ENCODE measurements around the gene YIPF3.

- TF ChIP-seq USF1 (IDR thresholded peaks at IDR 0.05; ENCODE audit: borderline replicate concordance, low read depth) = no peak
- no peak for TF ChIP-seq POLR2AphosphoS5 (IDR thresholded peaks at IDR 0.05; ENCODE audit: low read depth, low read length)
- no peak for TF ChIP-seq SMC3 (IDR thresholded peaks at IDR 0.05; ENCODE audit: low read depth, low read length)
- TF ChIP-seq CTCF (IDR thresholded peaks at IDR 0.05) = no peak
- TF ChIP-seq, protein P1, sequence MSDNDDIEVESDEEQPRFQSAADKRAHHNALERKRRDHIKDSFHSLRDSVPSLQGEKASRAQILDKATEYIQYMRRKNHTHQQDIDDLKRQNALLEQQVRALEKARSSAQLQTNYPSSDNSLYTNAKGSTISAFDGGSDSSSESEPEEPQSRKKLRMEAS (IDR thresholded peaks at IDR 0.05; ENCODE audit: low read depth) = no peak
- no peak for TF ChIP-seq TAF1 (IDR thresholded peaks at IDR 0.05; ENCODE audit: borderline replicate concordance, low read depth, low read length)
- no peak for TF ChIP-seq EZH2phosphoT487 (IDR thresholded peaks at IDR 0.05; ENCODE audit: borderline replicate concordance, low read depth)
- no peak for TF ChIP-seq EP300 (IDR thresholded peaks at IDR 0.05; ENCODE audit: borderline replicate concordance in 1 of 2, low read depth in 1 of 2, low read length in 1 of 2)
These were observed 46.8 kb downstream of the YIPF3 start for GRCh38 chr6:43469947-43470346.

Data from SK-N-SH (cell line).